Measurements from ENCODE around the gene KMT2E.

Gene KMT2E

GRCh38 chr7:105130048-105130447, 116.0 kb downstream of the KMT2E start:
- Histone ChIP-seq H3K4me1 (ENCODE audit: insufficient read depth, low read length, severe bottlenecking) (peaks cover 16% of the 10 kb centered on the region), H3K4me2 (ENCODE audit: low read length) (no peak overlapping the region), H2AFZ (ENCODE audit: low read length) (no peak overlapping the region)

DNA sequence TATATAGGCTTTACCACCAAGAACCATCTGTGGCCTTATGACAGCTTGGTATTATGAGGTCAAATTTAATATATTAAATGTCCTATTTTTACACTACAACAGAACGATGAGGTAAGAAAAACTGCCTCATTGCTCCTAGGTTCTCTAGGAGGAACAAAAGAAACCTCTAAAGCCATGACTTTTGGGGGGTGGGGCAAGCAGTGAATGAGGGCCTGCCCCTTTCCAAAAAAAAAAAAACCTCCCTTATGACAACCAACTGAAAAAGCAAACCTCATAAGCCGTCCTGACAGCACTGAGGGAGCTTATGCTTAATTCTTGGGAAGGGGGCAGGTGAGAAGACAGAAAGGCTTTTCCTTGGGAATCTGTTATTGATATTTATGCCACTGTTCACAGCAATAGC, 116.6 kb downstream of the KMT2E start:
- H3K9ac ChIP-seq (ENCODE audit: low read length) = no peak overlapping the region
- no peaks in the 10 kb centered on the region for H3K27me3 ChIP-seq (ENCODE audit: insufficient read depth, low read length)
- H3K9me3 ChIP-seq (ENCODE audit: low read length) = no peaks in the 10 kb centered on the region
- TF ChIP-seq EZH2 (IDR thresholded peaks at IDR 0.05; ENCODE audit: borderline replicate concordance, low read length) = no peak
- TF ChIP-seq, protein P1, sequence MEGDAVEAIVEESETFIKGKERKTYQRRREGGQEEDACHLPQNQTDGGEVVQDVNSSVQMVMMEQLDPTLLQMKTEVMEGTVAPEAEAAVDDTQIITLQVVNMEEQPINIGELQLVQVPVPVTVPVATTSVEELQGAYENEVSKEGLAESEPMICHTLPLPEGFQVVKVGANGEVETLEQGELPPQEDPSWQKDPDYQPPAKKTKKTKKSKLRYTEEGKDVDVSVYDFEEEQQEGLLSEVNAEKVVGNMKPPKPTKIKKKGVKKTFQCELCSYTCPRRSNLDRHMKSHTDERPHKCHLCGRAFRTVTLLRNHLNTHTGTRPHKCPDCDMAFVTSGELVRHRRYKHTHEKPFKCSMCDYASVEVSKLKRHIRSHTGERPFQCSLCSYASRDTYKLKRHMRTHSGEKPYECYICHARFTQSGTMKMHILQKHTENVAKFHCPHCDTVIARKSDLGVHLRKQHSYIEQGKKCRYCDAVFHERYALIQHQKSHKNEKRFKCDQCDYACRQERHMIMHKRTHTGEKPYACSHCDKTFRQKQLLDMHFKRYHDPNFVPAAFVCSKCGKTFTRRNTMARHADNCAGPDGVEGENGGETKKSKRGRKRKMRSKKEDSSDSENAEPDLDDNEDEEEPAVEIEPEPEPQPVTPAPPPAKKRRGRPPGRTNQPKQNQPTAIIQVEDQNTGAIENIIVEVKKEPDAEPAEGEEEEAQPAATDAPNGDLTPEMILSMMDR (IDR thresholded peaks at IDR 0.05; ENCODE audit: low read length) = no peak
- H3K4me3 ChIP-seq (ENCODE audit: low read depth, low read length, poor library complexity, severe bottlenecking) = no peak overlapping the region
- H3K4me2 ChIP-seq (ENCODE audit: low read length) = no peak overlapping the region
- H3K9me2 ChIP-seq (ENCODE audit: low read depth, low read length) = no peaks in the 10 kb centered on the region
- H3K4me1 ChIP-seq (ENCODE audit: insufficient read depth, low read length, severe bottlenecking) = peaks cover 16% of the 10 kb centered on the region
- no peaks in the 10 kb centered on the region for H4K20me1 ChIP-seq (ENCODE audit: insufficient read depth, low read length)
- no peaks in the 10 kb centered on the region for H3F3A ChIP-seq (ENCODE audit: insufficient read depth, low read length)
- no peak overlapping the region for H3K27ac ChIP-seq (ENCODE audit: low read depth, low read length, poor library complexity, severe bottlenecking)
- H3K36me3 ChIP-seq (ENCODE audit: insufficient read depth, low read length) = 0 out of 2 replicates have a peak, but pooled peaks cover 7% of the 10 kb centered on the region
- no peak overlapping the region for H2AFZ ChIP-seq (ENCODE audit: low read length)
- H3K79me2 ChIP-seq (ENCODE audit: insufficient read depth, low read length) = no peaks in the 10 kb centered on the region

More at GRCh38 chr7:105130048-105130447, 116.0 kb downstream of the KMT2E start:
- Histone ChIP-seq H3K79me2 (ENCODE audit: insufficient read depth, low read length) (no peaks in the 10 kb centered on the region), H3K27ac (ENCODE audit: low read depth, low read length, poor library complexity, severe bottlenecking) (no peak overlapping the region), H3K4me3 (ENCODE audit: low read depth, low read length, poor library complexity, severe bottlenecking) (no peak overlapping the region), H3K9me2 (ENCODE audit: low read depth, low read length) (no peaks in the 10 kb centered on the region), H3K9ac (ENCODE audit: low read length) (no peak overlapping the region), H3K9me3 (ENCODE audit: low read length) (no peaks in the 10 kb centered on the region), H3K27me3 (ENCODE audit: insufficient read depth, low read length) (no peaks in the 10 kb centered on the region), H3F3A (ENCODE audit: insufficient read depth, low read length) (no peaks in the 10 kb centered on the region), H4K20me1 (ENCODE audit: insufficient read depth, low read length) (no peaks in the 10 kb centered on the region), H3K36me3 (ENCODE audit: insufficient read depth, low read length) (0 out of 2 replicates have a peak, but pooled peaks cover 7% of the 10 kb centered on the region)
- TF ChIP-seq, protein P1 (IDR thresholded peaks at IDR 0.05; ENCODE audit: low read length) = no peak
- TF ChIP-seq EZH2 (IDR thresholded peaks at IDR 0.05; ENCODE audit: borderline replicate concordance, low read length) = no peak

GRCh38 chr7:105131033-105131656, 117.1 kb downstream of the KMT2E start:
- Histone ChIP-seq H3K4me1 (ENCODE audit: insufficient read depth, low read length, severe bottlenecking) (peaks cover 16% of the 10 kb centered on the region), H3K27ac (ENCODE audit: low read depth, low read length, poor library complexity, severe bottlenecking) (no peak overlapping the region), H3K36me3 (ENCODE audit: insufficient read depth, low read length) (0 out of 2 replicates have a peak, but pooled peaks cover 1% of the 10 kb centered on the region), H3K79me2 (ENCODE audit: insufficient read depth, low read length) (no peaks in the 10 kb centered on the region), H3K4me2 (ENCODE audit: low read length) (no peak overlapping the region), H2AFZ (ENCODE audit: low read length) (no peak overlapping the region), H3K4me3 (ENCODE audit: low read depth, low read length, poor library complexity, severe bottlenecking) (no peak overlapping the region), H3K9me2 (ENCODE audit: low read depth, low read length) (no peaks in the 10 kb centered on the region), H3K9me3 (ENCODE audit: low read length) (no peaks in the 10 kb centered on the region), H3K9ac (ENCODE audit: low read length) (no peak overlapping the region), H3F3A (ENCODE audit: insufficient read depth, low read length) (no peaks in the 10 kb centered on the region), H3K27me3 (ENCODE audit: insufficient read depth, low read length) (no peaks in the 10 kb centered on the region), H4K20me1 (ENCODE audit: insufficient read depth, low read length) (no peaks in the 10 kb centered on the region)
- TF ChIP-seq, protein P1 (IDR thresholded peaks at IDR 0.05; ENCODE audit: low read length) = no peak
- TF ChIP-seq EZH2 (IDR thresholded peaks at IDR 0.05; ENCODE audit: borderline replicate concordance, low read length) = no peak
